ENCODE results near the gene CDC42. TPM values are rescaled to one million over a fixed set of nuclear protein-coding genes. Genes with fewer than 3 reads are reported as not detected.

Gene CDC42
- total RNA-seq, 1 experiment from 2014 or later, result 217 TPM

DNA sequence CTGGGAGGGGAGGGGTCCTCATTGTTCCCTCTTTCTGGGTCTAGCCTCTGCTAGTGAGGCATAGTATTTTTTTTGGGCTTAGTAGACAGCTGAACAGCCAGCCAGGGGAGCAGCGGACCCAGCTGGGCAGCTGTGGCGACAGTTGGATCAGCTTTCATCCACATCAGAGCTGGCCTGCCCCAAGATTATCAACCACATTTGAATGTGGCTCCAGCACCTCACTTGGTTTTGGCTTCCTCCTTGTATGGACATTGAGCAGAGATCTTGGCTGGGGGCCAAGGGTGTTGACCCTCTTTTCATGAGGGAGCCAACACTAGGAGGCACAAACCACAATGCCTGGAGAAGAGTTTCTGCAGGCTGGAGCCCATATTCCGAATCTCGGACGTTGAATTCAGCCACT lies 65.3 kb downstream of the CDC42 start:
- Histone ChIP-seq H3K4me2 (ENCODE audit: low read length) (no peak overlapping the region), H3K36me3 (ENCODE audit: control insufficient read depth in 1 of 2, insufficient read depth in 2 of 2, low read length in 2 of 2) (no peaks in the 10 kb centered on the region; a peak in 1 of 4 replicates), H4K20me1 (ENCODE audit: insufficient read depth) (no peaks in the 10 kb centered on the region), H3K79me2 (ENCODE audit: insufficient read depth, low read length) (peaks cover 4% of the 10 kb centered on the region; the same call in 1 of the 2 replicates), H3K4me3 (replicated peaks in 1 of 2; ENCODE audit: low read depth in 1 of 2, low read length in 2 of 2) (no peak overlapping the region), H3K9me2 (ENCODE audit: insufficient read depth) (no peaks in the 10 kb centered on the region), H3K9me3 (ENCODE audit: control insufficient read depth in 1 of 2, insufficient read depth in 1 of 2, low read depth in 1 of 2, low read length in 2 of 2) (no peaks in the 10 kb centered on the region), H3K9ac (ENCODE audit: low read length) (no peak overlapping the region), H2AFZ (ENCODE audit: low read depth, low read length, poor library complexity, severe bottlenecking) (no peak overlapping the region), H3K27me3 (ENCODE audit: insufficient read depth, low read length) (no peaks in the 10 kb centered on the region), H3K27ac (ENCODE audit: low read depth, low read length) (no peak overlapping the region), H3K4me1 (ENCODE audit: control insufficient read depth in 1 of 2, insufficient read depth in 2 of 2, low read length in 2 of 2) (no peaks in the 10 kb centered on the region)
- ATAC-seq (no peak), DNase-seq (ENCODE audit: low read depth, low spot score) (no peak)
- no TSS peak for BruUV-seq (replicated peaks)
- intact Hi-C loops (cut with micrococcal nuclease), result no loop called here
- ChIA-PET CTCF (interaction anchor here (0.6 kb wide), 1 partner anchor 10 kb away, joined by 3 read pairs; no protein-coding TSS in a partner anchor), RAD21 (ENCODE audit: low non-redundant PET in 1 of 2, low total read pairs in 2 of 2, uncharacterized antibody in 2 of 2, unreplicated experiment in 2 of 2) (no interaction called here), POLR2A (no interaction called here)
- no peak for TF ChIP-seq EZH2 (IDR thresholded peaks at IDR 0.05)
- TF ChIP-seq, protein P1, sequence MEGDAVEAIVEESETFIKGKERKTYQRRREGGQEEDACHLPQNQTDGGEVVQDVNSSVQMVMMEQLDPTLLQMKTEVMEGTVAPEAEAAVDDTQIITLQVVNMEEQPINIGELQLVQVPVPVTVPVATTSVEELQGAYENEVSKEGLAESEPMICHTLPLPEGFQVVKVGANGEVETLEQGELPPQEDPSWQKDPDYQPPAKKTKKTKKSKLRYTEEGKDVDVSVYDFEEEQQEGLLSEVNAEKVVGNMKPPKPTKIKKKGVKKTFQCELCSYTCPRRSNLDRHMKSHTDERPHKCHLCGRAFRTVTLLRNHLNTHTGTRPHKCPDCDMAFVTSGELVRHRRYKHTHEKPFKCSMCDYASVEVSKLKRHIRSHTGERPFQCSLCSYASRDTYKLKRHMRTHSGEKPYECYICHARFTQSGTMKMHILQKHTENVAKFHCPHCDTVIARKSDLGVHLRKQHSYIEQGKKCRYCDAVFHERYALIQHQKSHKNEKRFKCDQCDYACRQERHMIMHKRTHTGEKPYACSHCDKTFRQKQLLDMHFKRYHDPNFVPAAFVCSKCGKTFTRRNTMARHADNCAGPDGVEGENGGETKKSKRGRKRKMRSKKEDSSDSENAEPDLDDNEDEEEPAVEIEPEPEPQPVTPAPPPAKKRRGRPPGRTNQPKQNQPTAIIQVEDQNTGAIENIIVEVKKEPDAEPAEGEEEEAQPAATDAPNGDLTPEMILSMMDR (IDR thresholded peaks at IDR 0.05 in 2 of 3, conservative IDR thresholded peaks at IDR 0.05 in 1 of 3; ENCODE audit: borderline replicate concordance in 1 of 3, insufficient read depth in 1 of 3, low read depth in 2 of 3, low read length in 2 of 3), result no peak
- no peak for TF ChIP-seq EGR1 (IDR thresholded peaks at IDR 0.05; ENCODE audit: low read depth)
- no peak for TF ChIP-seq POLR2AphosphoS5 (IDR thresholded peaks at IDR 0.05; ENCODE audit: low read depth, low read length)
- no peak for TF ChIP-seq TCF7L2 (IDR thresholded peaks at IDR 0.05; ENCODE audit: borderline replicate concordance, extremely low read depth, insufficient read depth, insufficient read length)
- no peak for TF ChIP-seq CEBPB (IDR thresholded peaks at IDR 0.05; ENCODE audit: low read depth)
- TF ChIP-seq CBX3 (IDR thresholded peaks at IDR 0.05; ENCODE audit: low read depth), result no peak
- no peak for TF ChIP-seq ELF1 (IDR thresholded peaks at IDR 0.05; ENCODE audit: borderline replicate concordance, low read depth)
